Adrenal gland (tissue), 12 donors: Measurements from ENCODE around the gene KRTAP4-5. TPM values are rescaled to one million over a fixed set of nuclear protein-coding genes. Genes with fewer than 3 reads are reported as not detected.
"Not testable (repeated sequence)": the region's sequence is repeated elsewhere in the genome, so short reads cannot be mapped to it uniquely, and the experiment has no call there.

Source experiments
- DNase-seq, 7 donors: peaks; one replicate each; pipeline ENCODE4 v3.0.0-alpha.2; 2019 to 2020
- H3K27ac ChIP-seq, 5 donors: fragments of 200-600 bp; sonication (generic) in 4 of 5; 1 replicate in 3 of 5; 2 replicates in 2 of 5; pipeline versions ENCODE4 v1.5.1 to v1.8.0; 2016 to 2020; ENCODE audit warnings: mild to moderate bottlenecking in 1 of 5
- H3K27me3 ChIP-seq: fragments of 200-600 bp; 2 replicates; pipeline ENCODE4 v1.8.0; 2021
- H3K36me3 ChIP-seq, 2 donors: fragments of 200-600 bp; replicated peaks in 1 of 2; 1 replicate in 1 of 2; 2 replicates in 1 of 2; pipeline versions ENCODE4 v1.5.1 to v1.8.0; 2018 to 2022
- H3K4me1 ChIP-seq, 2 donors: fragments of 200-600 bp; replicated peaks in 1 of 2; 1 replicate in 1 of 2; 2 replicates in 1 of 2; pipeline versions ENCODE4 v1.5.1 to v1.8.0; 2018 to 2021
- H3K4me3 ChIP-seq, 4 donors: fragments of 200-600 bp; sonication (generic) in 3 of 4; one replicate each; pipeline ENCODE4 v1.5.1; 2016 to 2018
- H3K9me3 ChIP-seq, 3 donors: fragments of 200-600 bp; sonication (generic) in 1 of 3; replicated peaks in 1 of 3; 1 replicate in 2 of 3; 2 replicates in 1 of 3; pipeline versions ENCODE4 v1.5.1 to v1.8.0; 2016 to 2021
- POLR2A ChIP-seq, 2 donors: fragments of 450-650 bp; IDR thresholded peaks; one replicate each; pipeline ENCODE4 v1.6.1; 2017; ENCODE audit warnings: antibody characterized with exemption in 2 of 2, mild to moderate bottlenecking in 2 of 2, moderate library complexity in 1 of 2
- WGBS, 4 donors: extraction: QIAGEN DNeasy Blood & Tissue Kit in 2 of 4; methylation state at CpG; one replicate each; pipeline versions ENCODE4 v1.1.5 to v1.1.7; 2013 to 2017; 5-methylcytosine and 5-hydroxymethylcytosine counted together
- intact Hi-C, 2 donors: fragments of 100-400 bp; cut with DNase I; formaldehyde crosslinking; loops; one replicate each; pipeline versions ENCODE4 v1.14.1 to v1.15.0; 2022 to 2023
- polyA plus RNA-seq, 3 donors: library from polyadenylated mRNA; stranded (reverse); fragments of 200-250 nt in 2 of 3; fragments of 350-450 nt in 1 of 3; fragmentation: Illumina TruSeq in 1 of 3; extraction: RNeasy Lipid Tissue Mini Kit (QIAGEN cat#74804) in 1 of 3; gene quantifications; one replicate each; pipeline ENCODE4 v1.2.3, GENCODE V29; 2013 to 2014
- total RNA-seq, 9 donors: library from RNA; depleted of rRNA in 4 of 9; stranded (reverse); fragments of >200 nt in 4 of 9; fragments of 120-200 nt in 1 of 9; fragmentation: NEBNext Ultra II Directional in 1 of 9; extraction: Animal tissue kit (Norgen Biotek cat#: 25700) in 1 of 9; gene quantifications; one replicate each; pipeline versions ENCODE4 v1.1.0 to v1.2.4, GENCODE V29; 2013 to 2023
- TF ChIP-seq, protein P1 (sequence below), 6 experiments: fragments of 450-650 bp in 4 of 6; fragments of 200-600 bp in 2 of 6; sonication (generic) in 1 of 6; IDR thresholded peaks; 1 replicate in 5 of 6; 2 replicates in 1 of 6; pipeline versions ENCODE4 v1.5.1 to v1.8.0; 2016 to 2021; ENCODE audit warnings: antibody characterized with exemption in 6 of 6, mild to moderate bottlenecking in 2 of 6, moderate library complexity in 1 of 6
- donor health status: healthy with polysubstance abuse.
- donor health status: Bipolar disorder and iron deficiency.
- donor health status: DM: yes; HTN: yes; CAD: no.
- donor health status: DM: no; HTN: no; CAD: no.
- donor health status: DM: no; HTN: no; CAD: no.
- donor health status: DM: yes; HTN: yes; CAD: no.

The KRTAP4-5 gene
- total and polyA plus RNA-seq, 12 donors = not detected

DNA sequence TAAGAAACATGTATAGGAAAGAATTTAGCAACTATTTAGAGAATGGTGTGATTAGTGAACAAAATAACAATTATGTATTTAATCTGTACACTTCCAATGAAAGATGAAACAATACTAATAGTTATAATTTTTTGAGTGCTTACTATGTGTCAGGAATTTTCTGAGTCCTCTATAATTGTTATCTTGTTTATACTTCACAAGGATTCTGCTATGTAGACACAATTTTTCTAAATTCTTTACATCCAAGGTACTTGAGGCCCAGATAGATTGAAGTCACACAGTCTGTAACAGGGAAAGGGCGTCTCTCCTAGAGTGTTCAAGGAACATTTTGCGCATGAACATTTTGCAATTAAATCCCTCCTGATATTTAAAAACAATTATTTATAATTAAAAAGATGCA, 24.6 kb downstream of the KRTAP4-5 start:
- TF ChIP-seq POLR2A (IDR thresholded peaks at IDR 0.05) = no peak
- TF ChIP-seq, protein P1, sequence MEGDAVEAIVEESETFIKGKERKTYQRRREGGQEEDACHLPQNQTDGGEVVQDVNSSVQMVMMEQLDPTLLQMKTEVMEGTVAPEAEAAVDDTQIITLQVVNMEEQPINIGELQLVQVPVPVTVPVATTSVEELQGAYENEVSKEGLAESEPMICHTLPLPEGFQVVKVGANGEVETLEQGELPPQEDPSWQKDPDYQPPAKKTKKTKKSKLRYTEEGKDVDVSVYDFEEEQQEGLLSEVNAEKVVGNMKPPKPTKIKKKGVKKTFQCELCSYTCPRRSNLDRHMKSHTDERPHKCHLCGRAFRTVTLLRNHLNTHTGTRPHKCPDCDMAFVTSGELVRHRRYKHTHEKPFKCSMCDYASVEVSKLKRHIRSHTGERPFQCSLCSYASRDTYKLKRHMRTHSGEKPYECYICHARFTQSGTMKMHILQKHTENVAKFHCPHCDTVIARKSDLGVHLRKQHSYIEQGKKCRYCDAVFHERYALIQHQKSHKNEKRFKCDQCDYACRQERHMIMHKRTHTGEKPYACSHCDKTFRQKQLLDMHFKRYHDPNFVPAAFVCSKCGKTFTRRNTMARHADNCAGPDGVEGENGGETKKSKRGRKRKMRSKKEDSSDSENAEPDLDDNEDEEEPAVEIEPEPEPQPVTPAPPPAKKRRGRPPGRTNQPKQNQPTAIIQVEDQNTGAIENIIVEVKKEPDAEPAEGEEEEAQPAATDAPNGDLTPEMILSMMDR (IDR thresholded peaks at IDR 0.05) = no peak
- no peaks in the 10 kb centered on the region for H3K4me1 ChIP-seq
- H3K9me3 ChIP-seq = no peaks in the 10 kb centered on the region
- no peak overlapping the region for H3K4me3 ChIP-seq
- WGBS, 4 donors = 68 to 100% (median 85%) methylated on average over 2 of the region's 2 CpGs
- H3K27me3 ChIP-seq = peaks cover under 1% of the 10 kb centered on the region
- H3K27ac ChIP-seq = no peak overlapping the region
- no peaks in the 10 kb centered on the region for H3K36me3 ChIP-seq
- no peak for DNase-seq
- intact Hi-C loops = no loop called here

DNA sequence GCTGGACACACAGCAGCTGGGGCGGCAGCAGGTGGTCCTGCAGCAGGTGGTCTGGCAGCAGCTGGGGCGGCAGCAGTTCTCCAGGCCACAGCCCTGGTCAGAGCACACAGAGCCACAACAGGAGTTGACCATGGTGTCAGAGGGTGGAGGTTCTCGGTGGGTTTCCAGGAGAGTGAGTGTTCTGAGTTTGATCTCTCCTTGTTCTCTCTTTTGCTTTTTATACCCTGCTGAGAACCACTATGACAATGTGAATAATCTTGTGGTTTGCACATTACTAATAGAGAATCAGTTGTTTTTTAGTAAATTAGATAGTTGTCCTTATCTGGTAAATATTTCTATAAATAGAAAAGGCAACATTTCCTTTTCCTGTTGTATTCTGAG, 25.6 kb downstream of the KRTAP4-5 start, which contains the start of gene KRTAP4-12:
Gene KRTAP4-12 (minus strand): TSS at position 192 of the 381 bp plus-strand sequence. CDS start 60 bp downstream, at position 132.
- H3K4me1 ChIP-seq, H3K4me3 ChIP-seq, DNase-seq, H3K36me3 ChIP-seq, H3K27ac ChIP-seq, H3K9me3 ChIP-seq, H3K27me3 ChIP-seq, intact Hi-C loops: not testable (repeated sequence)
- WGBS, 4 donors = 78 to 100% (median 88%) methylated on average over 1 to 3 of the region's 3 CpGs

DNA sequence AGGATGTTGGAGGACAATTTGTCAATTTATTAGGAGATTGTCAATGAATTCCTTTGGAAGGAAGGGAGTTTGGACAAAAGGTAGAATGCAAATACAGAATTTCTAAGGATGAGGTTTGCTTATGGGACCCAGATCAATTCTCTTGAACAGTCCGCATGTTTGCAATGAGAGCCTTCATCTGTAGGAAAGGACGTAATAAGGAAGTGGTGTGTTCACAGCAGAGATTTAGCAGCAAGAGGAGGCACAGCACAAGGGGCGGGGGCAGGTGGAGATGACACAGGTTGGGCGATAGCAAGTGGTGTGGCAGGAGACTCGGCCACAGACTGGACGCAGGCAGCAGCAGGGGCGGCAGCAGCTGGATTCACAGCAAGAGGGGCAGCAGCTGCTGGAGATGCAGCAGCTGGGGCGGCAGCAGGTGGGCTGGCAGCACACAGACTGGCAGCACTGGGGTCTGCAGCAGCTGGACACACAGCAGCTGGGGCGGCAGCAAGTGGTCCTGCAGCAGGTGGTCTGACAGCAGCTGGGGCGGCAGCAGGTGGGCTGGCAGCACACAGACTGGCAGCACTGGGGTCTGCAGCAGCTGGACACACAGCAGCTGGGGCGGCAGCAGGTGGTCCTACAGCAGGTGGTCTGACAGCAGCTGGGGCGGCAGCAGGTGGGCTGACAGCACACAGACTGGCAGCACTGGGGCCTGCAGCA, 26.2 kb downstream of the KRTAP4-5 start:
- H3K36me3 ChIP-seq, H3K4me3 ChIP-seq, H3K9me3 ChIP-seq, DNase-seq, intact Hi-C loops, H3K4me1 ChIP-seq, H3K27me3 ChIP-seq, H3K27ac ChIP-seq: not testable (repeated sequence)
- WGBS, 4 donors = 79 to 89% (median 88%) methylated on average over 8 to 12 of the region's 12 CpGs

DNA sequence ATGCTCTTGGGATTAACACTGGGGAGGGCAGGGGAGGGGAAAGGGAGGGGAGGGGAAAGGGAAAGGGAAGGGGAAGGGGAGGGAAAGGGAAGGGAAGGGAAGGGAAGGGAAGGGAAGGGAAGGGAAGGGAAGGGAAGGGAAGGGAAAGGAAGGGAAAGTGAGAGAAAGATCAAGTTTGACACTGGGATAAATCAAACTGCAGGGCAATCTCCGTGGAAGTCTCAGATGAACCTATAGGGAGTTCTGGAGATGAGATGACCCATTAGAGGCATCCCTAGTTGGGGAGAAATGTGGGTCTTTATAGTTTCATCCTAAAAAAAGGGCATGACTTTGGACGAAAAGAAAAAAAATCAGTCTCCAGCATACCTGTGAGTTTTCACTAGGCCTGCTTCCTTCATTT, 27.9 kb downstream of the KRTAP4-5 start:
- Histone ChIP-seq H3K4me3 (no peak overlapping the region), H3K9me3 (no peaks in the 10 kb centered on the region), H3K27me3 (peaks cover 3% of the 10 kb centered on the region), H3K27ac (no peak overlapping the region), H3K4me1 (no peaks in the 10 kb centered on the region), H3K36me3 (no peaks in the 10 kb centered on the region)
- WGBS, 4 donors = 72 to 88% (median 73%) methylated on average over 2 of the region's 2 CpGs
- no peak for DNase-seq
- TF ChIP-seq, protein P1 (IDR thresholded peaks at IDR 0.05) = no peak
- no peak for TF ChIP-seq POLR2A (IDR thresholded peaks at IDR 0.05)
- intact Hi-C loops = no loop called here

DNA sequence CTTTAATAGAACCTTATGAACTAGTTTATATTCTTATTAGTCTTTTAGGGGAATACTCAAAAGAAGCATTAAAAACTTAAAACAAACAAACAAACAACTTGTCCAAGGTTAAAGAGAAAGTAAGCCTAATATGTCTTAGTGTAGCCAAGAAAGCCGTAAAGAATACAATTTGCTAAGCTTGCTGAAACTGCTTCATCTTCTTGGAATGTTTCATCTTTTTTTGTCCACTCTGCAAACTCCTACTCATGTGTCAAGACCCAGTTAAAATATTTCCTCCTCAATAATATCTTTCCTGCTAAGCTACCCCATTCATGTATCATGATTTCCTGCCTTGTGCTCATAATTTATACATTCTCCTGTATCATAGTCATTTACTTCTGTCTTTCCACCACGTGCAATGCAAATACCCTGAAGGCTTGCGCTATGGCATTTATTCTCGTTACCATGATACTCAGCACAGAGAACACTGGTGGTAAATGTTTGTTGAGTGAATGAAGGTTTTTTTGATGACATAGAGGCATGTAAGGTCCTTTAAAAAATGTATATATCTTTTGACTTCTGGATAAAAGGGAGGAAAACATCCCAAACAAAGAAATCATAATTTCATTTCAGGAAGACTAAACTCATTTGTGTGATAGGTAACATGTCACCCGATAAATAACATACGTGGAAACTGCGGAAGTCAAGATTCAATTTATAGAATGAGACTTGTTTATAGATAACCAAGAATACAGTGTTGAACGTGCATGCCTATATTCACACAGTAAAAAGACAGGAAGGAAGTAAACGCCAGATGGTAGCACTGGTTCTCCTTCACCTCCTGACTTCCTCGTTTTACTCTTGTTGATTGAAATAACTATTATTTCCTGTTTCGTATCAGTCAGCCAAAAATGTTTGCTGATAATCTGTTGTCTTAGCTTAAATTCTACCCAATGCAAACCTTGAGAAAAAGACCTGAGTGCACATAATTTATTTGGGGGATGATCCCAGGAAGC, 29.6 kb downstream of the KRTAP4-5 start:
- H3K9me3 ChIP-seq, H3K4me1 ChIP-seq, H3K36me3 ChIP-seq, DNase-seq, intact Hi-C loops, H3K27ac ChIP-seq, H3K27me3 ChIP-seq, H3K4me3 ChIP-seq: not testable (repeated sequence)
- WGBS, 4 donors = 47 to 52% (median 50%) methylated on average over 11 of the region's 11 CpGs
